Fibroblast of skin of abdomen (primary cell): ENCODE measurements around the gene CKAP5.
A peak's percentile ranks its signal among the peaks of the same experiment; 100 is the strongest.

Experiments
- DNase-seq: peaks from one replicate; pipeline ENCODE4 v3.0.0-alpha.2; 2013

The CKAP5 gene

DNA sequence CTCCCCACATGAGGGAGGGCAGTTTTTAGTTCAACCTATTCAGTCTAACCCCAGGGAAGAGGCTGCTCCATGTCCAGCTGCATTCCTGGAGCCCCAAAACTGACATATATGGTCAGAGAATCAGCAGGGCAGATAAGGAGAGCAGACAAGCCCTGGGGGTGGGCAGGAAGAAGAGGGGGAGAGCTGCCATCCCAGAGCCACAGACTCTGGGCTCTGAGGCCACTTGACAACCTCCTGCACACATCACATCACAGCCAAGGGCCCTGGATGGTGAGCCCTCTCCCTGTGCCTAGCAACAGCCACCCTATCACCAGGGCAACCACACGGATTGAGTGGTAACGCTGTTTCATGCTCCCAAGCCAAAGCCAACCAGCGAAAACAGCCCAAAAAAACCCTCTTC, 148.8 kb downstream of the CKAP5 start:
- DNase-seq = no peak

DNA sequence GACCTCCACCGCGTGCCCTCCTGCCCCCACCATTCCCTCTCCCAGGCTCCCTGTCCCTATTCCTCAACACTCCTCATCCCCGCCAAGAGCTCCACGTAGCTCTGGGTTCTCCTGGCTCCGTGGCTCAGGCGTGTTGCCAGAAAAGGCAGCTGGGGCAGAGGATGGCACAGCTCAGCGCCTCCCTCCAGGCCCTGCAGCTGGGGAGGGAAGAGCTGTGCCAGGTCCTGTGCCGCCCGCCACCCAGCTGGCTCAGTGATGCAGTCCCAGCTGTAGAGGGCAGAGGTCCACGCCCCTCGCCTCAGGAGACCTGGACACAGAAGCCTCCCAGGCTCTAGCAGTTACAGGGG, 149.9 kb downstream of the CKAP5 start:
- no peak for DNase-seq

DNA sequence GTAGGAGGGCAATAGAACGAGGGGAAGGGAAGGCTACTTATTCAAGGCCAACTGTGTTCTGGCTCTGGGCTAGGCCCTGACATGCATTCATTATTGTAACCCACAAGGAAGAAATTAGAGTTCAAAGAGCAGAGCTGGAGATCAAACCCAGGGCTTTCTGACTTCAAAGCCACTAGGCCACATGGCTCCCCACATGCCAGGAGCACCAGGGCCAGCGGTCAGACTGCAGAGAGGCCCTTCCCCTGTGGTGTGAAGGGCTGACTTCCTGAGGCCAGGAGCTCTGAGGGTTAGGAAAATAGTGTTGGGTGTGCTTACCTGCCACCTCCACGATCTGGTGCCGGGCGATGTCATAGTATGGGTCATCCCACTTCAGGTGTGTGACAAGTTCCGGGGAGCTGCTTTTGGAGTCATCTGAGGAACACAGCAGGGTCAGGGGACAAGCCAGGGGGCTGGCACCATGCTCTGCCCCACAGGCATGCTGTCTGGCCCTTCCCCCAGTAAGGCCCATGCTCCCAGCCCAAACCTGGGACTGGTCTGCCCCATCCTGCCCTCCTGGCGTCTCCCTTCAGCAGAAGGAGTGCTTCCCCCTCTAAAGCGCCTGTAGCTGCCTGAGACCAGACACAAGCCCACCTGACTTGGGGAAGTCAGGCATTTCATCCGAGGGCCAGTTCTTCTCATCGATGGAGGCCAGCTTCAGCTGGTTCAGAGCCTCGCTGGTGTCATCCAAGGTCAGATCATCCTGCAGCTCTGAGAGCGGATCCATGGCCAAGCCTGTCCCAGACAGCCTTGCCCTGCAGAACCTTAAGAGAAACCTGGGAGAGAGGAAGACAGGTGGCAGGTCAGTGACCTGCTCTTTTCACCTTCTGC, 150.5 kb downstream of the CKAP5 start:
- no peak for DNase-seq

DNA sequence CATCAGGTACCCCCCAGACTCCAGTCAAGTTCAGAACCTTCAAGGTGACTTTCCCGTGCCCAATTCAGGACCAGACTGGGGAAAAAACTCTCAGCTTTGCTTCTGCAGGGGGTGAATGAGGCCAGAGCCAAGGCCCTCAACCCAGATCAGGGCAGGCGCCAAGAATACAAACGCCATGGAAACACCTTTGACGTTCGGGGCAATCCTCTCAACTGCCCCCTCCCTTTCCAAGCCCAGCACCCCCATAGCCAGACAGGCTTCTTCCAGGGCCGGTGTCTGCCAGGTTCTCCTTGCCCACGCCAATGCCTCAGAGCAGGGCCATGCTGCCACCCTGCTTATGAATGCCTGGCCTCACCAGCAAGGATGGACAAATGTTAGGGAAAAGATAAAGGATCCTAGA, 151.5 kb downstream of the CKAP5 start:
- no peak for DNase-seq

DNA sequence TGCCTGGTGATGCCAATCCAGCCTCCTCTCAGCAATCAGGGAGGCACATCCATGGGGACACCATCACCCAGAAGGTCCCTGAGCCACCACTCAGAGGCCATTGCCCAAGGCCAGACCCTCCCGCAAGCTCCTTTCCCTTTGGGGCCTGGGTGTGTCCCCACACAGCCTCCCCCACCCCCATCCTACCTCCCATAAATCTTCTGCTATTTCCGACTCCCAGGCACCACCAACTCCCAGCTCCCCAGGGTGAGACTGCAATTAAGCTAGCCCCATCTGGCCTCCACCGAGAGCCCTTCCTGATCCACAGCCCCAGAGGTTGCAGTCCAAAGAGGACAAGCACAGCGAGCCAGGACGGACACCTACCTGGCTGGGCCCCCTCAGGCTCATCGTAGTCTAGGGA, 152.0 kb downstream of the CKAP5 start:
- no peak for DNase-seq

DNA sequence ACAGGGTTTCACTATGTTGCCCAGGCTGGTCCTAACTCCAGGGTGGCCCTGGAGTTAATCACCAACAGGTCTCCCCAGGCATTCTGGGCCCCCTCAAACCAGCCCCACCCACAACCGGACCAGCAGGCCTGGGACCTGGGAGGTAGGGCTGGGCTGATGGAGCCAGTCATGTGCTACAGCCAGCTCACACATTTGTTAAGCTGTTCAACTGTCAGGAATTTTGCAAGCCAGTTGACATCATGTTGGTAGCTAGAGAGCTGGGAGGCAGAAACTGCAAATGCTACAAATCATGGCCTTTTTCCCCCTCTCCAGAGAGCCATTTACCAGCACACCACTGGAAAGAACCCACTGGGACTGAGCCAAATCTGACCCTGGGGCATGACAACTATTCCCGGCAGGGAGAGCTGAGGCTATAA, 152.5 kb downstream of the CKAP5 start:
- peak; percentile 65 for DNase-seq
